Fibroblast of villous mesenchyme (primary cell): ENCODE data around the gene ATP2B2. TPM values are rescaled to one million over a fixed set of nuclear protein-coding genes. Genes with fewer than 3 reads are reported as not detected.

Experiments
- DNase-seq: peaks from one replicate; pipeline ENCODE4 v3.0.0-alpha.2; 2010; ENCODE audit warnings: low read depth
- H3K4me3 ChIP-seq: 2 replicates; pipeline ENCODE4 v1.5.1; 2011; ENCODE audit warnings: low read depth, mild to moderate bottlenecking, low read length
- CTCF ChIP-seq: IDR thresholded peaks from 2 replicates; pipeline ENCODE4 v1.5.1; 2012; ENCODE audit warnings: low read depth, mild to moderate bottlenecking, low read length; ENCODE audit not compliant: insufficient read depth
- small RNA-seq: library from RNA; depleted of rRNA; stranded (forward); fragments of <200 nt; gene quantifications from one replicate; pipeline ENCODE3, GENCODE V24; 2012
- total RNA-seq: library from RNA; depleted of rRNA; stranded (reverse); fragments of >200 nt; gene quantifications from 2 replicates; pipeline ENCODE4 v1.2.3, GENCODE V29; 2012

The ATP2B2 gene
- total RNA-seq, 1 donor = not detected

GRCh38 chr3:10279384-10280176 lies 225.8 kb downstream of the ATP2B2 start:
- no peak for TF ChIP-seq CTCF
- DNase-seq = no peak
- H3K4me3 ChIP-seq = no peak overlapping the region

- no peak overlapping the region for H3K4me3 ChIP-seq
- TF ChIP-seq CTCF = no peak
- no peak for DNase-seq
These were observed 226.9 kb downstream of the ATP2B2 start for GRCh38 chr3:10278501-10278900.

GRCh38 chr3:10277115-10277625 lies 228.2 kb downstream of the ATP2B2 start:
- TF ChIP-seq CTCF = no peak
- no peak overlapping the region for H3K4me3 ChIP-seq
- no peak for DNase-seq

- TF ChIP-seq CTCF = no peak
- no peak for DNase-seq
- H3K4me3 ChIP-seq = no peak overlapping the region
These were observed 230.8 kb downstream of the ATP2B2 start for GRCh38 chr3:10274601-10275000.

Small RNA genes lying within 50 kb of the gene (small RNA-seq; reads per million reads assigned to genes)
- 9.9 reads per million, percentile 90 among the genes with 10 or more reads in this experiment for gene MIR378B
- gene MIR885 = not detected
- not detected for gene RF02126

Other genes with a start within 250 kb of the ATP2B2 start
- gene GHRL, start 212.6 kb downstream of the ATP2B2 start, total RNA-seq = 0.32 TPM in 1 of 2 replicates, not detected in the other
- 292 and 306 TPM in 2 replicates for gene SEC13, start 184.5 kb downstream of the ATP2B2 start, total RNA-seq